Esophagus muscularis mucosa (tissue), 4 donors: ENCODE results near the gene PRDM15. TPM values are rescaled to one million over a fixed set of nuclear protein-coding genes. Genes with fewer than 3 reads are reported as not detected.

Source experiments
- DNase-seq: peaks from one replicate; pipeline ENCODE4 v3.0.0-alpha.2; 2017; ENCODE audit errors: extremely low spot score
- H3K27ac ChIP-seq, 4 donors: fragments of 200-600 bp; sonication (generic); replicated peaks in 1 of 4; 1 replicate in 3 of 4; 2 replicates in 1 of 4; pipeline ENCODE4 v1.5.1; 2016 to 2019; ENCODE audit warnings: mild to moderate bottlenecking in 1 of 4
- H3K27me3 ChIP-seq, 4 donors: fragments of 200-600 bp; sonication (generic); one replicate each; pipeline versions ENCODE4 v1.5.1 to v1.6.0; 2016 to 2019
- H3K36me3 ChIP-seq, 4 donors: fragments of 200-600 bp; sonication (generic); one replicate each; pipeline ENCODE4 v1.5.1; 2016 to 2019
- H3K4me1 ChIP-seq, 4 donors: fragments of 200-600 bp; sonication (generic); one replicate each; pipeline ENCODE4 v1.5.1; 2016 to 2019
- H3K4me3 ChIP-seq, 4 donors: fragments of 200-600 bp; sonication (generic); 1 replicate in 2 of 4; 2 replicates in 2 of 4; pipeline ENCODE4 v1.5.1; 2016 to 2019; ENCODE audit warnings: mild to moderate bottlenecking in 4 of 4, moderate library complexity in 1 of 4
- H3K9me3 ChIP-seq, 4 donors: fragments of 200-600 bp; sonication (generic); 1 replicate in 3 of 4; 2 replicates in 1 of 4; pipeline ENCODE4 v1.5.1; 2016 to 2019
- EP300 ChIP-seq: sonication (generic); formaldehyde crosslinking; IDR thresholded peaks from one replicate; pipeline ENCODE4 v1.6.1; 2017; ENCODE audit warnings: antibody characterized with exemption
- POLR2A ChIP-seq: fragments of 450-650 bp; IDR thresholded peaks from one replicate; pipeline ENCODE4 v1.6.1; 2017; ENCODE audit warnings: antibody characterized with exemption, moderate library complexity, mild to moderate bottlenecking, low read depth
- POLR2AphosphoS5 ChIP-seq, 2 donors: sonication (generic); formaldehyde crosslinking; IDR thresholded peaks; one replicate each; pipeline ENCODE4 v1.6.1; 2017; ENCODE audit warnings: antibody characterized with exemption in 2 of 2
- WGBS: methylation state at CpG from one replicate; pipeline ENCODE4 v1.1.5; 2018; 5-methylcytosine and 5-hydroxymethylcytosine counted together
- intact Hi-C: fragments of 100-400 bp; cut with DNase I; formaldehyde crosslinking; loops from one replicate; pipeline ENCODE4 v1.15.1; 2023
- total RNA-seq, 4 donors: library from RNA; depleted of rRNA; stranded (reverse); fragments of >200 nt; gene quantifications; one replicate each; pipeline versions ENCODE4 v1.1.0 to v1.2.1, GENCODE V29; 2016
- TF ChIP-seq, protein P1 (sequence below), 3 experiments: fragments of 200-600 bp in 2 of 3; fragments of 450-650 bp in 1 of 3; sonication (generic) in 2 of 3; IDR thresholded peaks; one replicate each; pipeline ENCODE4 v1.5.1; 2017 to 2019; ENCODE audit warnings: antibody characterized with exemption in 3 of 3, mild to moderate bottlenecking in 2 of 3, moderate library complexity in 1 of 3

The PRDM15 gene, protein sequence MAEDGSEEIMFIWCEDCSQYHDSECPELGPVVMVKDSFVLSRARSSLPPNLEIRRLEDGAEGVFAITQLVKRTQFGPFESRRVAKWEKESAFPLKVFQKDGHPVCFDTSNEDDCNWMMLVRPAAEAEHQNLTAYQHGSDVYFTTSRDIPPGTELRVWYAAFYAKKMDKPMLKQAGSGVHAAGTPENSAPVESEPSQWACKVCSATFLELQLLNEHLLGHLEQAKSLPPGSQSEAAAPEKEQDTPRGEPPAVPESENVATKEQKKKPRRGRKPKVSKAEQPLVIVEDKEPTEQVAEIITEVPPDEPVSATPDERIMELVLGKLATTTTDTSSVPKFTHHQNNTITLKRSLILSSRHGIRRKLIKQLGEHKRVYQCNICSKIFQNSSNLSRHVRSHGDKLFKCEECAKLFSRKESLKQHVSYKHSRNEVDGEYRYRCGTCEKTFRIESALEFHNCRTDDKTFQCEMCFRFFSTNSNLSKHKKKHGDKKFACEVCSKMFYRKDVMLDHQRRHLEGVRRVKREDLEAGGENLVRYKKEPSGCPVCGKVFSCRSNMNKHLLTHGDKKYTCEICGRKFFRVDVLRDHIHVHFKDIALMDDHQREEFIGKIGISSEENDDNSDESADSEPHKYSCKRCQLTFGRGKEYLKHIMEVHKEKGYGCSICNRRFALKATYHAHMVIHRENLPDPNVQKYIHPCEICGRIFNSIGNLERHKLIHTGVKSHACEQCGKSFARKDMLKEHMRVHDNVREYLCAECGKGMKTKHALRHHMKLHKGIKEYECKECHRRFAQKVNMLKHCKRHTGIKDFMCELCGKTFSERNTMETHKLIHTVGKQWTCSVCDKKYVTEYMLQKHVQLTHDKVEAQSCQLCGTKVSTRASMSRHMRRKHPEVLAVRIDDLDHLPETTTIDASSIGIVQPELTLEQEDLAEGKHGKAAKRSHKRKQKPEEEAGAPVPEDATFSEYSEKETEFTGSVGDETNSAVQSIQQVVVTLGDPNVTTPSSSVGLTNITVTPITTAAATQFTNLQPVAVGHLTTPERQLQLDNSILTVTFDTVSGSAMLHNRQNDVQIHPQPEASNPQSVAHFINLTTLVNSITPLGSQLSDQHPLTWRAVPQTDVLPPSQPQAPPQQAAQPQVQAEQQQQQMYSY
- total RNA-seq, result 1 to 10 TPM; 5.0 to 6.3 (median 5.4) TPM

DNA sequence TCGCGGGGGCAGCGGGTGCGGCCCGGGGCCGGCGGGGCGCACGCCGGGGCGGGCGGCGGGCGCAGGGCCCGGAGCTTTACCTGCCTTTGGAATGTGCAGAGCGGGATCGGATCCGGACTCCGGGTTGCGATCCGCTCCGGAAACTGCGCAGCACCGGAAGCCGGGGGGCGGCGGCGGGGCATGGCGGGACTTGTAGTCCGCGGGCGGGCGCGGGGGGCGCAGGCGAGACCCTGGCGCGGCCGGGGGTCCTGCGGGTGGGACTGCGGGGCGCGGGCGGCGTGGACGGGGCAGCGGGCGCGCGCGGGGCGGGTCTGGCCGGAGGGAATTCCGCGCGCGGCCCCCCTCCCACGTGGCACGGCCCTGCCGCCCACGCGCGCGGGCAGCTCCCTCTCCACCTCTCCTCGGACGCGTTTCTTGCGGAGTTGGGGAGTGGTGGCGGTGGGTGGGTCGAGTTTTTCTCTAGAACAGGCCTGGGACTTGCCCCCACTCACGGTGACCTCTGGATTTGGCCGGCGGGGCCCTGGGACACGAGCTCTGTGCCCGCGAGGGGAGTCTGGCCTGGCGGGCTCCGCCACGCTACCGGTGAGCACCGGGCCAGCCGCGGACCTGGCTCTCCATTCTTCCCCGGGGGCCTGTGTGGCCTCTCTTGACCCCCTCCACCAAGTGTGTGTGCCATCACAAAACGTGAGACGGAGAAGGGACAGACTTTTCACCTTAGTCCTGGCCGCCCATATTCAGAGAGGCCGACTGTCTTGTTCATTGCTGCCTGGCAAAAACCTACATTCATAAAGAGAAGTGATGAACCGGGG lies at the start of gene PRDM15:
Gene PRDM15 (minus strand): TSS at position 155 of the 809 bp plus-strand sequence. CDS start 18,981 bp downstream, outside the sequence.
- H3K9me3 ChIP-seq, result no peaks in the 10 kb centered on the region
- H3K27me3 ChIP-seq, result no peaks in the 10 kb centered on the region
- no peaks in the 10 kb centered on the region for H3K36me3 ChIP-seq
- H3K4me3 ChIP-seq, result peak within 1 kb of the TSS; percentile 83 to 95 (median 84)
- WGBS, result 2% methylated on average over 23 of the region's 89 CpGs
- peak within 1 kb of the TSS; percentile 76 to 89 (median 80) for H3K27ac ChIP-seq
- peaks cover 4 to 30% (median 28%) of the 10 kb centered on the region in 4 donors for H3K4me1 ChIP-seq
- intact Hi-C loops, result loop anchor here (5.0 kb wide), 1 partner anchor 133 kb away; the partner anchor contains the start of gene ZBTB21
- TF ChIP-seq POLR2AphosphoS5 (IDR thresholded peaks at IDR 0.05), result no peak
- no peak for TF ChIP-seq POLR2A
- no peak for TF ChIP-seq EP300
- TF ChIP-seq, protein P1, sequence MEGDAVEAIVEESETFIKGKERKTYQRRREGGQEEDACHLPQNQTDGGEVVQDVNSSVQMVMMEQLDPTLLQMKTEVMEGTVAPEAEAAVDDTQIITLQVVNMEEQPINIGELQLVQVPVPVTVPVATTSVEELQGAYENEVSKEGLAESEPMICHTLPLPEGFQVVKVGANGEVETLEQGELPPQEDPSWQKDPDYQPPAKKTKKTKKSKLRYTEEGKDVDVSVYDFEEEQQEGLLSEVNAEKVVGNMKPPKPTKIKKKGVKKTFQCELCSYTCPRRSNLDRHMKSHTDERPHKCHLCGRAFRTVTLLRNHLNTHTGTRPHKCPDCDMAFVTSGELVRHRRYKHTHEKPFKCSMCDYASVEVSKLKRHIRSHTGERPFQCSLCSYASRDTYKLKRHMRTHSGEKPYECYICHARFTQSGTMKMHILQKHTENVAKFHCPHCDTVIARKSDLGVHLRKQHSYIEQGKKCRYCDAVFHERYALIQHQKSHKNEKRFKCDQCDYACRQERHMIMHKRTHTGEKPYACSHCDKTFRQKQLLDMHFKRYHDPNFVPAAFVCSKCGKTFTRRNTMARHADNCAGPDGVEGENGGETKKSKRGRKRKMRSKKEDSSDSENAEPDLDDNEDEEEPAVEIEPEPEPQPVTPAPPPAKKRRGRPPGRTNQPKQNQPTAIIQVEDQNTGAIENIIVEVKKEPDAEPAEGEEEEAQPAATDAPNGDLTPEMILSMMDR (IDR thresholded peaks at IDR 0.05), result no peak
- DNase-seq, result no peak

DNA sequence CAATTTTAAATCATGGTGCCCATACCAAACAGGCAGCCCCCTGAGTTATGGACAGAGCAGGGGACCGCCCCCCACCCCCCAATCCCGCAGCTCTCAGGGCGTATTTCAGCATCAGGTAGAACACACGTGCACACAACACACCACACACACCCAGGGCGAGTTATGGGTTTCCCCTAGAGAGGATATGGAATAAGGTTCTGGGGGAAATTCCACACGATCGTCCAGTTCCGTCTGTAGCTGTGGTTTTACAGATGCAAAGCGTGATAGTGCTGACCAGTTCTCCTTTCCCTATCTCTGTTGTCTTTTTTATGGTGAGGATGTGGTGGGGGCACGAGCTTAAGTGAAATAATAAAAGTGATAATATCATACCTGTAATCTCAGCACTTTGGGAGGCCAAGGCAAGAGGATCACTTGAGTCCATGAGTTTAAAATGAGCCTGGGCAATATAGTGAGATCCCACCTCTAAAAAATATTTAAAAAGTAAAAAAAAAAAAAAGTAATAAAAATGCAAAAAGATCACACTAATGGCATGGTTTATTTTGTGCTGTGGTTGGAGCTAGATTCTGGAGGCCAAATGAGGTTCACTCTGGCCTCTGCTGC lies 49.6 kb upstream of the PRDM15 start:
- no peaks in the 10 kb centered on the region for H3K27me3 ChIP-seq
- H3K4me3 ChIP-seq, result no peak overlapping the region
- no peak for TF ChIP-seq POLR2AphosphoS5 (IDR thresholded peaks at IDR 0.05)
- TF ChIP-seq POLR2A, result no peak
- TF ChIP-seq, protein P1 (IDR thresholded peaks at IDR 0.05), result no peak
- no peak for TF ChIP-seq EP300
- DNase-seq, result no peak
- H3K36me3 ChIP-seq, result no peaks in the 10 kb centered on the region
- peak overlapping the region in 2 of 4 donors; percentile 20 to 84 for H3K27ac ChIP-seq
- H3K9me3 ChIP-seq, result no peaks in the 10 kb centered on the region
- intact Hi-C loops, result no loop called here
- peaks cover 41 to 69% (median 47%) of the 10 kb centered on the region in 4 donors for H3K4me1 ChIP-seq
- 73% methylated on average over 10 of the region's 10 CpGs for WGBS

DNA sequence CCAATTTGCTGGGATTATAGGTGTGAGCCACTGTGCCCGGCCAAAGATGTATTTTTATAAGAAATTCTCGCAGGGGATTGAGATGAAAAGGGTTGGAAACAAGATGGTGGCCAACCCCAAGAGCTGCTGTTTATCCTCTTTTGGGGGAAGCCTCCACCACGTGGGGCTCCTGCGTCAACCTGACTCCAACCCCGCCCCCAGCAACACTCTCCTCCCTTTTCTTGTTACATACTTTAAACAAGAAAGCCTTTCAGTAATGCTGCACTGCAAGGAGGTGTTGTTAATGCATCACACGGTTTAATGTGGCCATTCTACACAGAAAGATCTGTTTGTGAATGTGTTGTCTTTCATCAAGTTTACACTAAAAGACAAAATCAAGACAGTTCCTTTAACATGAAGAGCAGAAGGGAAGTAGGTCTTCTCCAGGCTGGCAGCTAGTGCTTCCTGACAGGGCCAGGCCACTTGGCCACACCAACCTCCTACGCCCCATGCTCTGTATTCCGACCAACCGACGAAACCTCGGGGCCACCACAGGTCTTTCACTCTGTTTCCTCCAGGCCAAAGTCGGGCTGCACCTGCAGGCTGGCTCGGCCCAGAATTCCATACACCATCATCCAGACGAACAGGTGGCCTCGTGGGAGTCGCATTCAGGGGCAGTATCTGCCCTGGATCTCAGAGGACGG lies 48.7 kb upstream of the PRDM15 start:
- Histone ChIP-seq H3K9me3 (no peaks in the 10 kb centered on the region), H3K27ac (peak overlapping the region; percentile 76 to 84 (median 80))

More for the DNA sequence above, 48.7 kb upstream of the PRDM15 start:
- Histone ChIP-seq H3K27me3 (no peaks in the 10 kb centered on the region), H3K36me3 (no peaks in the 10 kb centered on the region), H3K4me1 (peaks cover 34 to 68% (median 42%) of the 10 kb centered on the region in 4 donors), H3K4me3 (no peak overlapping the region)
- TF ChIP-seq POLR2AphosphoS5 (IDR thresholded peaks at IDR 0.05), result no peak
- TF ChIP-seq EP300, result no peak
- TF ChIP-seq, protein P1 (IDR thresholded peaks at IDR 0.05), result no peak
- no peak for TF ChIP-seq POLR2A
- intact Hi-C loops, result no loop called here
- WGBS, result 84% methylated on average over 17 of the region's 17 CpGs
- no peak for DNase-seq
